Loucy (cell line): Measurements from ENCODE around the gene TDRD1.

ENCODE experiments used
- CTCF ChIP-seq: fragments of 200-600 bp; sonication (generic); conservative IDR thresholded peaks from 2 replicates; pipeline ENCODE4 v1.5.1; 2014; ENCODE audit warnings: mild to moderate bottlenecking, antibody characterized with exemption, low read length
- EZH2phosphoT487 ChIP-seq: fragments of 200-600 bp; IDR thresholded peaks from 2 replicates; pipeline ENCODE4 v1.6.1; 2018; ENCODE audit warnings: antibody characterized with exemption, mild to moderate bottlenecking, moderate library complexity, borderline replicate concordance

GRCh38 chr10:114256822-114257221 is 77.7 kb downstream of the TDRD1 start:
- no peak for TF ChIP-seq CTCF
- TF ChIP-seq EZH2phosphoT487 = no peak
